OCI-LY7 (cell line): ENCODE measurements around the gene FOXO3. TPM values are rescaled to one million over a fixed set of nuclear protein-coding genes. Genes with fewer than 3 reads are reported as not detected.

Experiments used
- BruUV-seq: library from RNA; stranded (reverse); fragments of 400-500 nt; replicated peaks from 2 replicates; lab custom pipeline; 2021; lab: Mats Ljungman, UMichigan
- CTCF ChIA-PET: fragments of 300-600 bp; sonication (Branson Sonifier 250); formaldehyde crosslinking; loops from one replicate; lab custom pipeline; 2022; ENCODE audit warnings: antibody characterized with exemption; ENCODE audit not compliant: unreplicated experiment; lab: Charles Lee
- POLR2A ChIA-PET: fragments of 300-600 bp; sonication (Branson Sonifier 250); formaldehyde crosslinking; loops from one replicate; lab custom pipeline; 2022; ENCODE audit warnings: antibody characterized with exemption; lab: Charles Lee
- DNase-seq: peaks from one replicate; pipeline ENCODE4 v3.0.0-alpha.2; 2015; ENCODE audit warnings: low spot score
- H2AFZ ChIP-seq: fragments of 200-600 bp; sonication (generic), shearing (Covaris generic); 2 replicates; pipeline ENCODE4 v1.6.1; 2014; ENCODE audit warnings: mild to moderate bottlenecking, antibody characterized with exemption, low read length, moderate library complexity
- H3K27ac ChIP-seq: fragments of 200-600 bp; sonication (generic); 2 replicates; pipeline ENCODE4 v1.5.1; 2014; ENCODE audit warnings: mixed run types, low read depth, mild to moderate bottlenecking, moderate library complexity, low read length, inconsistent platforms; ENCODE audit not compliant: poor library complexity, severe bottlenecking
- H3K36me3 ChIP-seq: fragments of 200-600 bp; sonication (generic); 2 replicates; pipeline ENCODE4 v1.6.1; 2014; ENCODE audit warnings: mild to moderate bottlenecking, antibody characterized with exemption, low read length, moderate library complexity, mixed read lengths; ENCODE audit not compliant: insufficient read depth
- H3K4me1 ChIP-seq: fragments of 200-600 bp; sonication (generic); 2 replicates; pipeline ENCODE4 v1.5.1; 2014; ENCODE audit warnings: mild to moderate bottlenecking, low read length; ENCODE audit not compliant: insufficient read depth, poor library complexity, severe bottlenecking
- H3K4me2 ChIP-seq: fragments of 200-600 bp; sonication (generic); 2 replicates; pipeline ENCODE4 v1.6.1; 2014; ENCODE audit warnings: mild to moderate bottlenecking, low read length
- H3K4me3 ChIP-seq: fragments of 200-600 bp; sonication (generic); 2 replicates; pipeline ENCODE4 v1.5.1; 2014; ENCODE audit warnings: mild to moderate bottlenecking, low read depth, low read length; ENCODE audit not compliant: poor library complexity, severe bottlenecking
- H3K79me2 ChIP-seq: fragments of 200-600 bp; sonication (generic); 2 replicates; pipeline ENCODE4 v1.6.1; 2016; ENCODE audit warnings: low read depth, mild to moderate bottlenecking, low read length, moderate library complexity, mixed read lengths; ENCODE audit not compliant: insufficient read depth
- H3K9me2 ChIP-seq: fragments of 200-600 bp; sonication (generic); 2 replicates; pipeline ENCODE4 v1.6.1; 2016; ENCODE audit warnings: mild to moderate bottlenecking, low read length, mixed read lengths; ENCODE audit not compliant: insufficient read depth
- H3K9me3 ChIP-seq: fragments of 200-600 bp; sonication (generic); 2 replicates; pipeline ENCODE4 v1.6.1; 2014; ENCODE audit warnings: mild to moderate bottlenecking, mixed run types, low read length, mixed read lengths
- H4K20me1 ChIP-seq: fragments of 200-600 bp; sonication (generic); 2 replicates; pipeline ENCODE4 v1.6.1; 2014; ENCODE audit warnings: mild to moderate bottlenecking, antibody characterized with exemption, low read length, moderate library complexity, mixed read lengths; ENCODE audit not compliant: insufficient read depth
- EZH2phosphoT487 ChIP-seq: fragments of 200-600 bp; sonication (generic); IDR thresholded peaks from 2 replicates; pipeline ENCODE4 v1.6.1; 2018; ENCODE audit warnings: low read depth, borderline replicate concordance, mild to moderate bottlenecking, mixed run types, antibody characterized with exemption, low read length, moderate library complexity, mixed read lengths
- intact Hi-C: fragments of 100-400 bp; cut with micrococcal nuclease; formaldehyde crosslinking; loops from one replicate; pipeline ENCODE4 v1.10.0; 2022; ENCODE audit not compliant: unreplicated experiment
- total RNA-seq, 2 experiments: library from RNA; depleted of rRNA in 1 of 2; stranded (reverse); fragments of >200 nt in 1 of 2; shearing (Covaris generic) in 1 of 2; gene quantifications; 2 replicates each; pipeline ENCODE4 v1.2.3, GENCODE V29; 2014 to 2022
- TF ChIP-seq, protein P1 (sequence below): fragments of 200-600 bp; sonication (generic); conservative IDR thresholded peaks from 2 replicates; pipeline ENCODE4 v1.5.1; 2014; ENCODE audit warnings: mild to moderate bottlenecking, antibody characterized with exemption, low read length, moderate library complexity, mixed read lengths

FOXO3 gene
- total RNA-seq, 2 experiments from 2014 or later = 3.8 to 9.9 TPM

DNA sequence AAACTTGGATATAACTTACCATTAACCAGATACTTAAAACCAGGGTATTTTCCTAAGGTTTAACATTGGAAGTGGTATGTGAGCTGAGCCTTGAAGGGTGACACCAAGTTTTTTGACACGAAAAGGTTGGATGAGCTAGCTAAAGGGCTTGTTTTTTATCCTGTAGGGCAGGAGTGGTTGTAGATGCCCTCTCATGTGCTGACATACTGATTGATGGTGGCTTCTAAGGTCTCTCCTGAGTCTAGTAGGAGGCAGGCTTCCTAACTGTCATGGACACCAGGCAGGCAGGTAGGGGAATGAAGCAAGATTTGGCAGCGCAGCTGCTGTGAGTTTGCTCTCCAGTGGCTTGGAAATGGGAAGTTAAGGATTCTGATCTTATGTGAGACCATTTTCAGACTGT, 66.1 kb downstream of the FOXO3 start:
- Histone ChIP-seq H3K4me3 (no peak overlapping the region), H2AFZ (no peak overlapping the region), H3K79me2 (no peaks in the 10 kb centered on the region), H3K9me3 (no peaks in the 10 kb centered on the region), H3K4me1 (no peaks in the 10 kb centered on the region), H3K27ac (no peak overlapping the region), H3K36me3 (no peaks in the 10 kb centered on the region), H3K4me2 (no peak overlapping the region), H3K9me2 (no peaks in the 10 kb centered on the region), H4K20me1 (no peaks in the 10 kb centered on the region; the same call in 1 of the 2 replicates)
- no TSS peak for BruUV-seq
- ChIA-PET POLR2A (interaction anchor here (0.6 kb wide), 1 partner anchor 28 kb away, joined by 3 read pairs; no protein-coding TSS in a partner anchor), CTCF (no interaction called here)
- intact Hi-C loops = no loop called here
- no peak for TF ChIP-seq EZH2phosphoT487
- TF ChIP-seq, protein P1, sequence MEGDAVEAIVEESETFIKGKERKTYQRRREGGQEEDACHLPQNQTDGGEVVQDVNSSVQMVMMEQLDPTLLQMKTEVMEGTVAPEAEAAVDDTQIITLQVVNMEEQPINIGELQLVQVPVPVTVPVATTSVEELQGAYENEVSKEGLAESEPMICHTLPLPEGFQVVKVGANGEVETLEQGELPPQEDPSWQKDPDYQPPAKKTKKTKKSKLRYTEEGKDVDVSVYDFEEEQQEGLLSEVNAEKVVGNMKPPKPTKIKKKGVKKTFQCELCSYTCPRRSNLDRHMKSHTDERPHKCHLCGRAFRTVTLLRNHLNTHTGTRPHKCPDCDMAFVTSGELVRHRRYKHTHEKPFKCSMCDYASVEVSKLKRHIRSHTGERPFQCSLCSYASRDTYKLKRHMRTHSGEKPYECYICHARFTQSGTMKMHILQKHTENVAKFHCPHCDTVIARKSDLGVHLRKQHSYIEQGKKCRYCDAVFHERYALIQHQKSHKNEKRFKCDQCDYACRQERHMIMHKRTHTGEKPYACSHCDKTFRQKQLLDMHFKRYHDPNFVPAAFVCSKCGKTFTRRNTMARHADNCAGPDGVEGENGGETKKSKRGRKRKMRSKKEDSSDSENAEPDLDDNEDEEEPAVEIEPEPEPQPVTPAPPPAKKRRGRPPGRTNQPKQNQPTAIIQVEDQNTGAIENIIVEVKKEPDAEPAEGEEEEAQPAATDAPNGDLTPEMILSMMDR = no peak
- DNase-seq = no peak

DNA sequence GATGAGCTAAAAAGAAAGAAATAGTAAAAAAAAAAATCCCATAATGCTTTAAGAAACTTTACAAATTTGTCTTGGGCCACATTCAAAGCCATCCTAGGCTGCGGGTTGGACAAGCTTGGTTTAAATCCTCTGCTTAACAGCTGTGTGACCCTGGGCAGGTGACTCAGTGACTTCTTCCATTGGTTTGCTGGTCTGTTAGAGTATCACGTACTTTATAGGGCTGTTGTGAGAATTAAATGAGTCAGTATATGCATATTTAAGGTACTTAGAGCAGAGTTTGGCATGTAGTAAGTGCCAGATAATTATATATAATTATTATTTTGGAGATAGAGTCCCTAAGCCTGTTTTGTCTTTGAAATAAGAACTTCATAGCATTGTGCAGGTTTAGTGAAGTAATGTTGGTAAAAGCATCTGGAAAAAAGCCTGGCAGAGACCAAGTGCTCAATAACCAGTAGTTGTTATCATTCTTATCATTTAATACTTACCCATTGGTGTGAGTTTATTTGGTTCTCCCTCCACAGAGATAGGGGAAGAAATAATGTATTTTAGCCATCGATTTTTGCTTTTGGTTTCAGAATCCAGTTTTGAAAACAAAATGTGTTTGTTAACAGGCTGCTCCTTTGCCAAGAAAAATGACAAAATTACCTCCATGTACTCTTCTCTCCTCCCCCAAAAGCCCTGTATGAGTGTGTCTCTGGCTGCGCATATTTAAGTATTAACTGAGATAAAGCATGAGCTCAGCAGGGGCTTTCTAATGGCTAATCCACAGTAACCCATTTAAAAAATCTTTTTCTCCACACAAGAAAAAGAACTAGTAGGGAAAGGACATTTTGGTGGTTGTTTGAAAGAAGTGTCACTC, 67.2 kb downstream of the FOXO3 start:
- no peak overlapping the region for H2AFZ ChIP-seq
- H3K79me2 ChIP-seq = no peaks in the 10 kb centered on the region
- no peak overlapping the region for H3K4me2 ChIP-seq
- no TSS peak for BruUV-seq
- H3K27ac ChIP-seq = no peak overlapping the region
- POLR2A ChIA-PET = interaction anchor here (0.7 to 0.9 kb wide), 2 partner anchors 19 to 71 kb away, joined by 3 read pairs; no protein-coding TSS in a partner anchor
- TF ChIP-seq EZH2phosphoT487 = no peak
- DNase-seq = no peak
- no peaks in the 10 kb centered on the region; the same call in 1 of the 2 replicates for H4K20me1 ChIP-seq
- H3K36me3 ChIP-seq = no peaks in the 10 kb centered on the region
- H3K9me2 ChIP-seq = no peaks in the 10 kb centered on the region
- no peak overlapping the region for H3K4me3 ChIP-seq
- H3K9me3 ChIP-seq = no peaks in the 10 kb centered on the region
- CTCF ChIA-PET = no interaction called here
- intact Hi-C loops = no loop called here
- H3K4me1 ChIP-seq = no peaks in the 10 kb centered on the region

DNA sequence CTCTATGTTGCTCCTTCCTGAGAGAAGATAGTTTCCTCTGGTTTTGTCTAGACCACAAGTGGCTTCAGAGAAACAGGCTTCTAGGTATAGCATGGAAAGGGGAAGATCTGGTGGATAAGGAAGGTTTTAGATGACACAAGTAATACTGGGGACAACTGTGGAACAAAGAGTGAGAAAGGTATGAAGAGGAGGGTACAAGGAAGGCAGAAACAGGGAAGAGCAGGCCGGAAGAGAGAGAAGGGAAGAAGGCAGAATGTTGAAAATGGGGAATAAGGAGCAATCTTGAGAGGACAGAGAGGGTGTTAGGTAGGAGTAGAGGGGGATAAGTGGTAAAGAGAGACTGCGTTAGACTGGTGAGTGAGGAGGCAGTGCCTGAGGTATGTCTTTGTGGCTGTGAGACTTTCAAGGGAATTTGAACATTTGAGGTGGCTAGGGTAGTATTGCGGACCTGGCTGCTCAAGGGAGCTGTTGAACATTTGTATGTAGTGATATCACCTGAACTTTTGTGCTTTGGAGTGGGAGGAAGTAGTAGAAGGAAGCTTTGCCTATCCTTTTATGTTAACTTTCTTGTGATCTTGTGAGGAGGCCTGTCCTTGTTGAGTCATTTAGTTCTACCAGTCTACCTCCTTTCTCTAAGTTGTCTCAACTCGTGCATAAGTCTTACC, 69.5 kb downstream of the FOXO3 start:
- intact Hi-C loops = no loop called here
- no peaks in the 10 kb centered on the region for H3K4me1 ChIP-seq
- H4K20me1 ChIP-seq = no peaks in the 10 kb centered on the region; the same call in 1 of the 2 replicates
- BruUV-seq = no TSS peak
- H3K36me3 ChIP-seq = no peaks in the 10 kb centered on the region
- H3K9me2 ChIP-seq = no peaks in the 10 kb centered on the region
- no peak overlapping the region for H3K4me3 ChIP-seq
- CTCF ChIA-PET = no interaction called here
- H3K79me2 ChIP-seq = no peaks in the 10 kb centered on the region
- H3K9me3 ChIP-seq = no peaks in the 10 kb centered on the region
- DNase-seq = no peak
- no peak overlapping the region for H3K27ac ChIP-seq
- no peak overlapping the region for H3K4me2 ChIP-seq
- POLR2A ChIA-PET = interaction anchor here (0.6 to 0.7 kb wide), 2 partner anchors 21 to 98 kb away, joined by 3 to 4 read pairs; no protein-coding TSS in a partner anchor
- no peak for TF ChIP-seq EZH2phosphoT487
- TF ChIP-seq, protein P1 = no peak
- H2AFZ ChIP-seq = no peak overlapping the region
